ENCODE measurements around the gene FCGR2B.
"Not testable (repeated sequence)": the region's sequence is repeated elsewhere in the genome, so short reads cannot be mapped to it uniquely, and the experiment has no call there.

DNA sequence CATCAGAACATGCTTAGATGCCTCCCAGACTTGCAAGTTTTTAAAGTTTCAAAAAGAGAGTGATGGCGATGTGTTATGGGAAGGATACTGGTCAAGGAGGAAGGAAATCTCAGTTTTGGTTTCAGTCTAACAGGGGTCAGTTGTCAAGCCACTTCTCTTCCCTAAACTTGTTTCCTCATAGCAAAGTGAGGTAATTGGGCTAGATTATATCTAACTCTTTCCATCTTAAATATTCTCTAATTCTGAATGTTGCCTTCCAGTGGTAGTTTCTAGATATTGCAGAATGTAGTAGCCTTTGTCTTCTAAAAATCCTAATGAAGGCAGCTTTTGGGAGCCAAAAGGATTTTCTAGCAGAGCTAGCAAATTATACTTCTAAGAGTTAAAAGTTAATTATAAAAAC, 20.2 kb upstream of the FCGR2B start:
- not testable (repeated sequence) for TF ChIP-seq POLR2A (IDR thresholded peaks at IDR 0.05)
- TF ChIP-seq, protein P1, sequence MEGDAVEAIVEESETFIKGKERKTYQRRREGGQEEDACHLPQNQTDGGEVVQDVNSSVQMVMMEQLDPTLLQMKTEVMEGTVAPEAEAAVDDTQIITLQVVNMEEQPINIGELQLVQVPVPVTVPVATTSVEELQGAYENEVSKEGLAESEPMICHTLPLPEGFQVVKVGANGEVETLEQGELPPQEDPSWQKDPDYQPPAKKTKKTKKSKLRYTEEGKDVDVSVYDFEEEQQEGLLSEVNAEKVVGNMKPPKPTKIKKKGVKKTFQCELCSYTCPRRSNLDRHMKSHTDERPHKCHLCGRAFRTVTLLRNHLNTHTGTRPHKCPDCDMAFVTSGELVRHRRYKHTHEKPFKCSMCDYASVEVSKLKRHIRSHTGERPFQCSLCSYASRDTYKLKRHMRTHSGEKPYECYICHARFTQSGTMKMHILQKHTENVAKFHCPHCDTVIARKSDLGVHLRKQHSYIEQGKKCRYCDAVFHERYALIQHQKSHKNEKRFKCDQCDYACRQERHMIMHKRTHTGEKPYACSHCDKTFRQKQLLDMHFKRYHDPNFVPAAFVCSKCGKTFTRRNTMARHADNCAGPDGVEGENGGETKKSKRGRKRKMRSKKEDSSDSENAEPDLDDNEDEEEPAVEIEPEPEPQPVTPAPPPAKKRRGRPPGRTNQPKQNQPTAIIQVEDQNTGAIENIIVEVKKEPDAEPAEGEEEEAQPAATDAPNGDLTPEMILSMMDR (IDR thresholded peaks at IDR 0.05 in 4 of 5, conservative IDR thresholded peaks at IDR 0.05 in 1 of 5): not testable (repeated sequence)
